HL-60 (cell line): ENCODE measurements around the gene NPW.

Experiments used
- DNase-seq, 2 experiments: peaks; one replicate each; pipeline ENCODE4 v3.0.0-alpha.2; 2010 to 2020; ENCODE audit warnings: low read depth in 1 of 2, low spot score in 1 of 2
- H3K27ac ChIP-seq: fragments of 250-450 bp; sonication (Bioruptor Pico); replicated peaks from 2 replicates; pipeline ENCODE4 v1.5.1; 2020; ENCODE audit warnings: mild to moderate bottlenecking, moderate library complexity
- H3K27me3 ChIP-seq: fragments of 250-450 bp; sonication (Bioruptor Pico); 2 replicates; pipeline ENCODE4 v1.5.1; 2021; ENCODE audit warnings: mild to moderate bottlenecking, moderate library complexity; ENCODE audit not compliant: insufficient read depth, poor library complexity, severe bottlenecking
- H3K4me3 ChIP-seq: replicated peaks from 2 replicates; pipeline ENCODE4 v1.5.1; 2011; ENCODE audit warnings: mild to moderate bottlenecking, control low read depth, low read length; ENCODE audit not compliant: insufficient read depth
- GABPA ChIP-seq: IDR thresholded peaks from 2 replicates; pipeline ENCODE4 v1.6.1; 2012; ENCODE audit warnings: low read depth
- POLR2AphosphoS5 ChIP-seq: IDR thresholded peaks from 2 replicates; pipeline ENCODE4 v1.6.1; 2012; ENCODE audit warnings: low read depth
- SPI1 ChIP-seq: IDR thresholded peaks from 2 replicates; pipeline ENCODE4 v1.6.1; 2012; ENCODE audit warnings: low read depth, mild to moderate bottlenecking, borderline replicate concordance
- TF ChIP-seq, protein P1 (sequence below): IDR thresholded peaks from 2 replicates; pipeline ENCODE4 v1.6.1; 2012; ENCODE audit warnings: low read depth; ENCODE audit not compliant: insufficient replicate concordance
- TF ChIP-seq, protein P2 (sequence below): IDR thresholded peaks from one replicate; pipeline ENCODE4 v1.5.1; 2011; ENCODE audit warnings: low read length, control low read depth, inconsistent platforms; ENCODE audit not compliant: insufficient read depth

NPW gene

DNA sequence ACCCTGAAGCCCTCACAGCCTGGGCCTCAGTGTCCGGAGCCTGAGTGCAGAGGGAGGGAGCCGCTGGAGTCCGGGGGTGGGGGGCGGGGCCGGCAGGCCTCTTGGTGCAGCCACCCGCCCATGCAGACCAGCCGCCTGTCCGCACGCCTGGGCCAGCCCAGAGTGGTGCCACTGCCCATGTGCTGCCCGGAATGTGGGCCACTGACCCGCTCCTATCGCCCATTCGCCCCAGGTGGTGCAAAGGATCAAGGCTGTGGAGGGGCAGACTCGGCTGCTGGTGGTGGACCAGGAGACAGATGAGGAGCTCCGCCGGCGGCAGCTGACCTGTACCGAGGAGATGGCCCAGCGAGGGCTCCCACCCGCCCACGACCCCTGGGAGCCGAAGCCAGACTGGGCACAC, 9.8 kb downstream of the NPW start:
- Histone ChIP-seq H3K27me3 (peaks cover 29% of the 10 kb centered on the region), H3K27ac (no peak overlapping the region), H3K4me3 (no peak overlapping the region)
- TF ChIP-seq, protein P1, sequence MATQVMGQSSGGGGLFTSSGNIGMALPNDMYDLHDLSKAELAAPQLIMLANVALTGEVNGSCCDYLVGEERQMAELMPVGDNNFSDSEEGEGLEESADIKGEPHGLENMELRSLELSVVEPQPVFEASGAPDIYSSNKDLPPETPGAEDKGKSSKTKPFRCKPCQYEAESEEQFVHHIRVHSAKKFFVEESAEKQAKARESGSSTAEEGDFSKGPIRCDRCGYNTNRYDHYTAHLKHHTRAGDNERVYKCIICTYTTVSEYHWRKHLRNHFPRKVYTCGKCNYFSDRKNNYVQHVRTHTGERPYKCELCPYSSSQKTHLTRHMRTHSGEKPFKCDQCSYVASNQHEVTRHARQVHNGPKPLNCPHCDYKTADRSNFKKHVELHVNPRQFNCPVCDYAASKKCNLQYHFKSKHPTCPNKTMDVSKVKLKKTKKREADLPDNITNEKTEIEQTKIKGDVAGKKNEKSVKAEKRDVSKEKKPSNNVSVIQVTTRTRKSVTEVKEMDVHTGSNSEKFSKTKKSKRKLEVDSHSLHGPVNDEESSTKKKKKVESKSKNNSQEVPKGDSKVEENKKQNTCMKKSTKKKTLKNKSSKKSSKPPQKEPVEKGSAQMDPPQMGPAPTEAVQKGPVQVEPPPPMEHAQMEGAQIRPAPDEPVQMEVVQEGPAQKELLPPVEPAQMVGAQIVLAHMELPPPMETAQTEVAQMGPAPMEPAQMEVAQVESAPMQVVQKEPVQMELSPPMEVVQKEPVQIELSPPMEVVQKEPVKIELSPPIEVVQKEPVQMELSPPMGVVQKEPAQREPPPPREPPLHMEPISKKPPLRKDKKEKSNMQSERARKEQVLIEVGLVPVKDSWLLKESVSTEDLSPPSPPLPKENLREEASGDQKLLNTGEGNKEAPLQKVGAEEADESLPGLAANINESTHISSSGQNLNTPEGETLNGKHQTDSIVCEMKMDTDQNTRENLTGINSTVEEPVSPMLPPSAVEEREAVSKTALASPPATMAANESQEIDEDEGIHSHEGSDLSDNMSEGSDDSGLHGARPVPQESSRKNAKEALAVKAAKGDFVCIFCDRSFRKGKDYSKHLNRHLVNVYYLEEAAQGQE: no peak
- TF ChIP-seq GABPA (no peak), SPI1 (no peak), POLR2AphosphoS5 (no peak)
- TF ChIP-seq, protein P2, sequence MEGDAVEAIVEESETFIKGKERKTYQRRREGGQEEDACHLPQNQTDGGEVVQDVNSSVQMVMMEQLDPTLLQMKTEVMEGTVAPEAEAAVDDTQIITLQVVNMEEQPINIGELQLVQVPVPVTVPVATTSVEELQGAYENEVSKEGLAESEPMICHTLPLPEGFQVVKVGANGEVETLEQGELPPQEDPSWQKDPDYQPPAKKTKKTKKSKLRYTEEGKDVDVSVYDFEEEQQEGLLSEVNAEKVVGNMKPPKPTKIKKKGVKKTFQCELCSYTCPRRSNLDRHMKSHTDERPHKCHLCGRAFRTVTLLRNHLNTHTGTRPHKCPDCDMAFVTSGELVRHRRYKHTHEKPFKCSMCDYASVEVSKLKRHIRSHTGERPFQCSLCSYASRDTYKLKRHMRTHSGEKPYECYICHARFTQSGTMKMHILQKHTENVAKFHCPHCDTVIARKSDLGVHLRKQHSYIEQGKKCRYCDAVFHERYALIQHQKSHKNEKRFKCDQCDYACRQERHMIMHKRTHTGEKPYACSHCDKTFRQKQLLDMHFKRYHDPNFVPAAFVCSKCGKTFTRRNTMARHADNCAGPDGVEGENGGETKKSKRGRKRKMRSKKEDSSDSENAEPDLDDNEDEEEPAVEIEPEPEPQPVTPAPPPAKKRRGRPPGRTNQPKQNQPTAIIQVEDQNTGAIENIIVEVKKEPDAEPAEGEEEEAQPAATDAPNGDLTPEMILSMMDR: no peak
- DNase-seq: no peak

DNA sequence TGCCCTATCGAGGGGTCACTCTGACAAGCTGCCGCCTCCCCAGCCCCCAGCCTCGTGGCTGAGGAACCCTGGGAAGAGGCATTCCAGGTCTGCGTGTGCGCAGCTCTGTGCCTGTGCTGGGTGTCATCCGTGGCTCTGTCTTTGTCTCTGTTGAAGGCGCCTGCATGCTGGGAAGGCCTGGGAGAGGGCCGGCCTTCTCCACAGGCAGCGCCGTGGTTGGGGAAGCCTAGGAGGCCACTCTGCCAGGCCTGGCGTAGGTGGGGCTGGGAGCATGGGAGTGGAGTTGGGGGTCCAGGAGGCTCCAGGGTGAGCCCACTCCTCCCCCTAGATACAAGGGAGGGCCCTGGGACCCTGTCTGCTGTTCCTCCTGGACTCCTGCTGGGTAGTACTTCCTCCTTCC, 10.5 kb downstream of the NPW start:
- H3K27ac ChIP-seq: no peak overlapping the region
- H3K27me3 ChIP-seq: peaks cover 29% of the 10 kb centered on the region
- H3K4me3 ChIP-seq: no peak overlapping the region
- no peak for DNase-seq
- TF ChIP-seq GABPA: no peak
- no peak for TF ChIP-seq POLR2AphosphoS5
- TF ChIP-seq SPI1: no peak
- TF ChIP-seq, protein P1: no peak
- TF ChIP-seq, protein P2: no peak

DNA sequence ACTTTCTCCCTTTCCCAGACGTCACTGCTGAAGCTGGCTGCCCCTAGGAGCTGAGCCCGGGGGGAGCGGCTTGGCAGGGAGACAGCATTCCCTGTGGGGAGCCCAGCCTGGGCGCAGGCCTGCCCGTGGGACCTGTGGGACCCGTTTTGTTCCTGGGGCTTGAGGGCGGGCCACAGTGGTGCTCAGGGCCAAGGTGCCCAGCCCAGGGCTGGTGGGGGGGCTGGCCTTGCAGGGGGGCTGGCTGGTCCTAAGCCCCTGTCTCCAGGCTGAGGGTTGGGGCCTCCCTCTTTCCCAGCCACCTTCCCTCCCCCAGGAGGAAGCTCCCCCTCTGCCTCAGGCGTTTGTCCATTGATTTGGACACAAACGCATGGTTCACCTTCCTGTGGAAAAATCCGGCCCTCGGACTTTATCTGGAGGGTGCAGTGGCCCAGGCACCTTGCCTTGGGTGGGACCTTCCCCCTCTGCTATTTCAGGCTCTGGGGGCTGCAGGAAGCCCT, 11.5 kb downstream of the NPW start:
- no peak overlapping the region for H3K27ac ChIP-seq

More for the DNA sequence above, 11.5 kb downstream of the NPW start:
- DNase-seq: no peak
- TF ChIP-seq, protein P2: no peak
- TF ChIP-seq, protein P1: no peak
- TF ChIP-seq POLR2AphosphoS5: no peak
- TF ChIP-seq SPI1: no peak
- TF ChIP-seq GABPA: no peak
- Histone ChIP-seq H3K27me3 (peaks cover 24% of the 10 kb centered on the region), H3K4me3 (no peak overlapping the region)
